ENCODE results near the gene CDH4.

The CDH4 gene

GRCh38 chr20:61493798-61494305 lies 241.8 kb downstream of the CDH4 start:
- DNase-seq (ENCODE audit: low spot score): no peak

- DNase-seq (ENCODE audit: low spot score): no peak
Measured at GRCh38 chr20:61494763-61495575, 242.9 kb downstream of the CDH4 start.

GRCh38 chr20:61497029-61497627 lies 245.1 kb downstream of the CDH4 start:
- DNase-seq (ENCODE audit: low spot score): no peak

- DNase-seq (ENCODE audit: low spot score): no peak
Measured at GRCh38 chr20:61499859-61500554, 247.9 kb downstream of the CDH4 start.

GRCh38 chr20:61500791-61501321 lies 248.8 kb downstream of the CDH4 start:
- DNase-seq (ENCODE audit: low spot score): no peak

- DNase-seq (ENCODE audit: low spot score): no peak
Measured at GRCh38 chr20:61502433-61502832, 250.4 kb downstream of the CDH4 start.

GRCh38 chr20:61503106-61503505 lies 251.0 kb downstream of the CDH4 start:
- no peak for DNase-seq (ENCODE audit: low spot score)

- DNase-seq (ENCODE audit: low spot score): no peak
Measured at GRCh38 chr20:61505508-61505907, 253.4 kb downstream of the CDH4 start.

GRCh38 chr20:61507778-61508177 lies 255.7 kb downstream of the CDH4 start:
- DNase-seq (ENCODE audit: low spot score): no peak

- no peak for DNase-seq (ENCODE audit: low spot score)
Measured at GRCh38 chr20:61508301-61509096, 256.4 kb downstream of the CDH4 start.

- DNase-seq (ENCODE audit: low spot score): no peak
Measured at GRCh38 chr20:61510778-61511330, 258.8 kb downstream of the CDH4 start.

GRCh38 chr20:61512475-61512874 lies 260.4 kb downstream of the CDH4 start:
- DNase-seq (ENCODE audit: low spot score): no peak

GRCh38 chr20:61513124-61514017 lies 261.3 kb downstream of the CDH4 start:
- no peak for DNase-seq (ENCODE audit: low spot score)

- DNase-seq (ENCODE audit: low spot score): no peak
Measured at GRCh38 chr20:61514018-61514365, 261.9 kb downstream of the CDH4 start.

GRCh38 chr20:61514396-61514795 lies 262.3 kb downstream of the CDH4 start:
- no peak for DNase-seq (ENCODE audit: low spot score)

GRCh38 chr20:61514805-61515505 lies 262.9 kb downstream of the CDH4 start:
- no peak for DNase-seq (ENCODE audit: low spot score)

- no peak for DNase-seq (ENCODE audit: low spot score)
Measured at GRCh38 chr20:61515922-61516321, 263.9 kb downstream of the CDH4 start.

GRCh38 chr20:61516346-61517208 lies 264.5 kb downstream of the CDH4 start:
- no peak for DNase-seq (ENCODE audit: low spot score)

GRCh38 chr20:61517419-61517818 lies 265.4 kb downstream of the CDH4 start:
- no peak for DNase-seq (ENCODE audit: low spot score)
